Stimulated activated CD4-positive, alpha-beta T cell treated with anti-CD3 and anti-CD28 coated beads, Interleukin-2, amount 100 ng/mL, for 48 hours (primary cell): ENCODE measurements around the gene TP53I13.
A peak's percentile ranks its signal among the peaks of the same experiment; 100 is the strongest.

Experiments used
- DNase-seq, 2 donors: peaks; one replicate each; pipeline ENCODE4 v3.0.0-alpha.2; 2020

TP53I13 gene

GRCh38 chr17:29582254-29582765 lies 13.8 kb downstream of the TP53I13 start:
- DNase-seq = no peak

GRCh38 chr17:29582772-29583171 lies 14.3 kb downstream of the TP53I13 start:
- DNase-seq = no peak

- DNase-seq = no peak
Measured at GRCh38 chr17:29583324-29584248, 15.1 kb downstream of the TP53I13 start.

- DNase-seq = no peak
Measured at GRCh38 chr17:29584452-29585079, 16.1 kb downstream of the TP53I13 start.

- no peak for DNase-seq
Measured at GRCh38 chr17:29585080-29585751, 16.7 kb downstream of the TP53I13 start.

- no peak for DNase-seq
Measured at GRCh38 chr17:29586676-29587469, 18.4 kb downstream of the TP53I13 start.

GRCh38 chr17:29587591-29587990 lies 19.1 kb downstream of the TP53I13 start:
- DNase-seq = no peak

- no peak for DNase-seq
Measured at GRCh38 chr17:29588017-29588561, 19.6 kb downstream of the TP53I13 start.

- no peak for DNase-seq
Measured at GRCh38 chr17:29588562-29589411, 20.3 kb downstream of the TP53I13 start.

GRCh38 chr17:29589524-29590410 lies 21.3 kb downstream of the TP53I13 start, which contains the start of gene GIT1:
TSS of gene GIT1 (minus strand) at chr17:29589648. CDS start at chr17:29589378, 270 bp downstream.
- DNase-seq = peak; percentile 75 to 80

GRCh38 chr17:29590411-29591145 lies 22.1 kb downstream of the TP53I13 start:
- no peak for DNase-seq

GRCh38 chr17:29591146-29591736 lies 22.7 kb downstream of the TP53I13 start:
- DNase-seq = no peak

GRCh38 chr17:29591737-29592608 lies 23.5 kb downstream of the TP53I13 start:
- DNase-seq = peak; percentile 86 to 90

- peak in 1 of 2 donors; percentile 46 for DNase-seq
Measured at GRCh38 chr17:29592850-29593551, 24.5 kb downstream of the TP53I13 start, which contains the start of gene ANKRD13B. TSS of gene ANKRD13B (plus strand) at chr17:29593132. CDS start at chr17:29593622, 490 bp downstream.

GRCh38 chr17:29593591-29594518 lies 25.4 kb downstream of the TP53I13 start:
- no peak for DNase-seq
